ENCODE data around the gene TMEM145.
"Not testable (repeated sequence)": the region's sequence is repeated elsewhere in the genome, so short reads cannot be mapped to it uniquely, and the experiment has no call there.

Gene TMEM145

GRCh38 chr19:42313096-42313839 lies at the start of gene TMEM145:
TMEM145 (plus strand) TSS chr19:42313309; CDS start chr19:42313377, 68 bp downstream.
- H3K36me3 Mint-ChIP-seq (ENCODE audit: low read depth) = no peaks in the 10 kb centered on the region
- H3K4me1 Mint-ChIP-seq (ENCODE audit: low read depth) = peaks cover 17% of the 10 kb centered on the region
- no peak within 1 kb of the TSS for H3K27ac Mint-ChIP-seq

GRCh38 chr19:42266105-42266504 lies 47.0 kb upstream of the TMEM145 start:
- peaks cover 24% of the 10 kb centered on the region for H3K4me1 Mint-ChIP-seq (ENCODE audit: low read depth)
- not testable (repeated sequence) for H3K4me3 Mint-ChIP-seq; H3K9me3 Mint-ChIP-seq; H3K27me3 Mint-ChIP-seq; H3K27ac Mint-ChIP-seq; H3K36me3 Mint-ChIP-seq (ENCODE audit: low read depth)

More at GRCh38 chr19:42313096-42313839, at the start of gene TMEM145:
- Mint-ChIP-seq H3K27me3 (peaks cover 46% of the 10 kb centered on the region), H3K9me3 (no peaks in the 10 kb centered on the region), H3K4me3 (peak within 1 kb of the TSS; percentile 70)

GRCh38 chr19:42266928-42267603 lies 46.0 kb upstream of the TMEM145 start:
- not testable (repeated sequence) for H3K4me3 Mint-ChIP-seq; H3K27ac Mint-ChIP-seq; H3K27me3 Mint-ChIP-seq; H3K36me3 Mint-ChIP-seq (ENCODE audit: low read depth); H3K9me3 Mint-ChIP-seq
- peaks cover 26% of the 10 kb centered on the region for H3K4me1 Mint-ChIP-seq (ENCODE audit: low read depth)

GRCh38 chr19:42267644-42268141 lies 45.4 kb upstream of the TMEM145 start:
- H3K4me3 Mint-ChIP-seq = no peak overlapping the region
- peaks cover 24% of the 10 kb centered on the region for H3K4me1 Mint-ChIP-seq (ENCODE audit: low read depth)
- no peaks in the 10 kb centered on the region for H3K9me3 Mint-ChIP-seq
- H3K27me3 Mint-ChIP-seq = no peaks in the 10 kb centered on the region
- H3K27ac Mint-ChIP-seq = no peak overlapping the region
- peaks cover 5% of the 10 kb centered on the region for H3K36me3 Mint-ChIP-seq (ENCODE audit: low read depth)

- Mint-ChIP-seq H3K36me3 (ENCODE audit: low read depth) (peaks cover 5% of the 10 kb centered on the region), H3K27me3 (no peaks in the 10 kb centered on the region), H3K4me3 (no peak overlapping the region), H3K9me3 (no peaks in the 10 kb centered on the region), H3K27ac (no peak overlapping the region), H3K4me1 (ENCODE audit: low read depth) (peaks cover 24% of the 10 kb centered on the region)
Measured at GRCh38 chr19:42268142-42268703, 44.9 kb upstream of the TMEM145 start.

GRCh38 chr19:42268704-42269477 lies 44.2 kb upstream of the TMEM145 start, which contains the start of gene CIC:
CIC (plus strand) TSS chr19:42269252; CDS start chr19:42271784, 2,532 bp downstream.
- H3K36me3 Mint-ChIP-seq (ENCODE audit: low read depth) = peaks cover 10% of the 10 kb centered on the region
- H3K27me3 Mint-ChIP-seq = no peaks in the 10 kb centered on the region
- no peaks in the 10 kb centered on the region for H3K9me3 Mint-ChIP-seq
- peak within 1 kb of the TSS; percentile 97 for H3K27ac Mint-ChIP-seq
- H3K4me1 Mint-ChIP-seq (ENCODE audit: low read depth) = peaks cover 24% of the 10 kb centered on the region
- H3K4me3 Mint-ChIP-seq = no peak within 1 kb of the TSS

GRCh38 chr19:42269478-42270345 lies 43.4 kb upstream of the TMEM145 start:
- no peaks in the 10 kb centered on the region for H3K27me3 Mint-ChIP-seq
- peak overlapping the region; percentile 97 for H3K27ac Mint-ChIP-seq
- H3K9me3 Mint-ChIP-seq = no peaks in the 10 kb centered on the region
- H3K4me1 Mint-ChIP-seq (ENCODE audit: low read depth) = peaks cover 27% of the 10 kb centered on the region
- H3K4me3 Mint-ChIP-seq = no peak overlapping the region
- peaks cover 13% of the 10 kb centered on the region for H3K36me3 Mint-ChIP-seq (ENCODE audit: low read depth)

GRCh38 chr19:42270346-42271044 lies 42.6 kb upstream of the TMEM145 start:
- peaks cover 33% of the 10 kb centered on the region for H3K4me1 Mint-ChIP-seq (ENCODE audit: low read depth)
- H3K36me3 Mint-ChIP-seq (ENCODE audit: low read depth) = peaks cover 18% of the 10 kb centered on the region
- H3K9me3 Mint-ChIP-seq = no peaks in the 10 kb centered on the region
- no peaks in the 10 kb centered on the region for H3K27me3 Mint-ChIP-seq
- no peak overlapping the region for H3K4me3 Mint-ChIP-seq
- H3K27ac Mint-ChIP-seq = peak overlapping the region; percentile 97

- H3K27me3 Mint-ChIP-seq = no peaks in the 10 kb centered on the region
- H3K36me3 Mint-ChIP-seq (ENCODE audit: low read depth) = peaks cover 20% of the 10 kb centered on the region
- peaks cover 37% of the 10 kb centered on the region for H3K4me1 Mint-ChIP-seq (ENCODE audit: low read depth)
- H3K27ac Mint-ChIP-seq = peak overlapping the region; percentile 97
- no peaks in the 10 kb centered on the region for H3K9me3 Mint-ChIP-seq
- H3K4me3 Mint-ChIP-seq = no peak overlapping the region
Measured at GRCh38 chr19:42271045-42271419, 42.1 kb upstream of the TMEM145 start.

- Mint-ChIP-seq H3K4me3 (no peak overlapping the region), H3K27ac (peak overlapping the region; percentile 97), H3K27me3 (no peaks in the 10 kb centered on the region), H3K9me3 (no peaks in the 10 kb centered on the region), H3K4me1 (ENCODE audit: low read depth) (peaks cover 47% of the 10 kb centered on the region), H3K36me3 (ENCODE audit: low read depth) (peaks cover 23% of the 10 kb centered on the region)
Measured at GRCh38 chr19:42271861-42272534, 41.1 kb upstream of the TMEM145 start.

GRCh38 chr19:42272535-42272897 lies 40.6 kb upstream of the TMEM145 start:
- Mint-ChIP-seq H3K4me3 (no peak overlapping the region), H3K4me1 (ENCODE audit: low read depth) (peaks cover 52% of the 10 kb centered on the region)

GRCh38 chr19:42272989-42273406 lies 40.1 kb upstream of the TMEM145 start:
- no peak overlapping the region for H3K27ac Mint-ChIP-seq
- no peaks in the 10 kb centered on the region for H3K9me3 Mint-ChIP-seq
- H3K4me3 Mint-ChIP-seq = no peak overlapping the region
- H3K4me1 Mint-ChIP-seq (ENCODE audit: low read depth) = peaks cover 52% of the 10 kb centered on the region
- peaks cover 23% of the 10 kb centered on the region for H3K36me3 Mint-ChIP-seq (ENCODE audit: low read depth)
- no peaks in the 10 kb centered on the region for H3K27me3 Mint-ChIP-seq

More at GRCh38 chr19:42272535-42272897, 40.6 kb upstream of the TMEM145 start:
- Mint-ChIP-seq H3K27ac (no peak overlapping the region), H3K27me3 (no peaks in the 10 kb centered on the region), H3K9me3 (no peaks in the 10 kb centered on the region), H3K36me3 (ENCODE audit: low read depth) (peaks cover 23% of the 10 kb centered on the region)

Data from stimulated activated naive CD8-positive, alpha-beta T cell treated with anti-CD3 and anti-CD28 coated beads, Interleukin-15, Interleukin-2, amounts not matched to agents 100 ng/mL and 50 ng/mL, for 24 hours (primary cell).